GM18520 (cell line): ENCODE results near the gene ERF.
A peak's percentile ranks its signal among the peaks of the same experiment; 100 is the strongest.

ENCODE experiments used
- ATAC-seq: cut with Tn5 transposase; IDR thresholded peaks from one replicate; pipeline ENCODE4 v1.9.1; 2021; ENCODE audit not compliant: unreplicated experiment

Gene ERF

GRCh38 chr19:42254089-42254849, 659 bp downstream of the ERF start:
- ATAC-seq = peak; percentile 29

- no peak for ATAC-seq
Measured at GRCh38 chr19:42253245-42254088, 1.5 kb downstream of the ERF start.

- ATAC-seq = no peak
Measured at GRCh38 chr19:42252365-42253244, 2.3 kb downstream of the ERF start.

GRCh38 chr19:42251572-42252358, 3.2 kb downstream of the ERF start:
- ATAC-seq = no peak

GRCh38 chr19:42250666-42251531, 4.0 kb downstream of the ERF start:
- no peak for ATAC-seq

GRCh38 chr19:42250183-42250665, 4.7 kb downstream of the ERF start:
- ATAC-seq = no peak

GRCh38 chr19:42249769-42250168, 5.2 kb downstream of the ERF start:
- ATAC-seq = no peak

- no peak for ATAC-seq
Measured at GRCh38 chr19:42249149-42249750, 5.7 kb downstream of the ERF start.

- no peak for ATAC-seq
Measured at GRCh38 chr19:42248270-42249148, 6.4 kb downstream of the ERF start.

- ATAC-seq = no peak
Measured at GRCh38 chr19:42247640-42248199, 7.2 kb downstream of the ERF start.

- ATAC-seq = no peak
Measured at GRCh38 chr19:42246922-42247639, 7.8 kb downstream of the ERF start.

GRCh38 chr19:42246143-42246921, 8.6 kb downstream of the ERF start:
- ATAC-seq = no peak

- no peak for ATAC-seq
Measured at GRCh38 chr19:42245231-42245630, 9.7 kb downstream of the ERF start.

GRCh38 chr19:42244347-42245220, 10.3 kb downstream of the ERF start:
- peak; percentile 29 for ATAC-seq
